ENCODE data around the gene SEC23IP. TPM values are rescaled to one million over a fixed set of nuclear protein-coding genes. Genes with fewer than 3 reads are reported as not detected.
"Not testable (repeated sequence)": the region's sequence is repeated elsewhere in the genome, so short reads cannot be mapped to it uniquely, and the experiment has no call there.

SEC23IP gene
- polyA plus RNA-seq, 1 donor (not counting 4 experiments of a cell fraction or from before 2014, with no cell fraction given) = 36.9 TPM

DNA sequence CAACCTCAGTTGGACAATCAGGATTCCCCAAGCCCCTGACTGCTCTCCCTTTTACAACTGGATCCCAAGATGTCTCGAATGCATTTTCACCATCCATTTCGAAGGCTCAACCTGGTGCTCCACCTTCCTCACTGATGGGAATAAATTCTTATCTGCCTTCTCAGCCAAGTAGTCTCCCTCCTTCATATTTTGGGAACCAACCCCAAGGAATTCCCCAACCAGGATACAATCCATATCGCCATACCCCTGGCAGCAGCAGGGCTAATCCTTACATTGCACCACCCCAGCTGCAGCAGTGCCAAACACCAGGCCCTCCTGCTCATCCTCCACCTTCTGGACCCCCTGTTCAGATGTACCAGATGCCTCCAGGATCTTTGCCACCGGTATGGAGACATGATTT is 6.0 kb downstream of the SEC23IP start:
- peaks cover 81% of the 10 kb centered on the region for H3K79me2 ChIP-seq (ENCODE audit: control insufficient read depth, insufficient read depth, low read length)
- H3K9me1 ChIP-seq (ENCODE audit: control insufficient read depth, extremely low read depth, insufficient read depth, low read length) = peaks cover 3% of the 10 kb centered on the region
- H4K20me1 ChIP-seq (ENCODE audit: control insufficient read depth, extremely low read depth, insufficient read depth, low read length) = peaks cover 3% of the 10 kb centered on the region
- H3K4me2 ChIP-seq (ENCODE audit: control insufficient read depth, extremely low read depth, insufficient read depth, low read depth, low read length) = no peak overlapping the region
- TF ChIP-seq CTCF (optimal IDR thresholded peaks at IDR 0.05 in 1 of 3, IDR thresholded peaks at IDR 0.05 in 1 of 3, conservative IDR thresholded peaks at IDR 0.05 in 1 of 3; ENCODE audit: extremely low read depth in 1 of 3, insufficient read depth in 2 of 3, low read length in 3 of 3) = no peak
- no peak for TF ChIP-seq EZH2 (IDR thresholded peaks at IDR 0.05; ENCODE audit: low read length)
- no peaks in the 10 kb centered on the region for H3K27me3 ChIP-seq (ENCODE audit: control insufficient read depth, extremely low read depth, insufficient read depth, low read length)
- FAIRE-seq (no peak), DNase-seq (ENCODE audit: low read depth, low spot score) (no peak)
- no peaks in the 10 kb centered on the region for H3K9me3 ChIP-seq (ENCODE audit: control insufficient read depth, low read depth, low read length)
- peaks cover 6 to 18% of the 10 kb centered on the region in 2 experiments for H3K36me3 ChIP-seq (ENCODE audit: control insufficient read depth in 2 of 2, extremely low read depth in 1 of 2, insufficient read depth in 2 of 2, low read length in 2 of 2)
- dilution Hi-C loops (cut with MboI; ENCODE audit: extremely low pct_ligation_motif_present, low sequenced_read_pairs) = no loop called here
- H3K9ac ChIP-seq (ENCODE audit: control insufficient read depth, extremely low read depth, insufficient read depth, low read length) = no peak overlapping the region
- no peak overlapping the region for H3K27ac ChIP-seq (ENCODE audit: control insufficient read depth, insufficient read depth, low read length)
- H3K4me1 ChIP-seq (ENCODE audit: control insufficient read depth, extremely low read depth, insufficient read depth, low read length) = peaks cover 28% of the 10 kb centered on the region
- H3K4me3 ChIP-seq (ENCODE audit: control insufficient read depth in 2 of 3, extremely low read depth in 1 of 3, insufficient read depth in 2 of 3, low read depth in 1 of 3, low read length in 3 of 3) = no peak overlapping the region
- H2AFZ ChIP-seq (ENCODE audit: control insufficient read depth, low read length) = no peak overlapping the region

GRCh38 chr10:119903946-119904666 is 11.6 kb downstream of the SEC23IP start:
- DNase-seq (ENCODE audit: low read depth, low spot score) (no peak), FAIRE-seq (no peak)
- Histone ChIP-seq H3K27me3 (ENCODE audit: control insufficient read depth, extremely low read depth, insufficient read depth, low read length) (no peaks in the 10 kb centered on the region), H3K79me2 (ENCODE audit: control insufficient read depth, insufficient read depth, low read length) (peaks cover 37% of the 10 kb centered on the region), H3K36me3 (ENCODE audit: control insufficient read depth in 2 of 2, extremely low read depth in 1 of 2, insufficient read depth in 2 of 2, low read length in 2 of 2) (peaks cover 12 to 14% of the 10 kb centered on the region in 2 experiments), H4K20me1 (ENCODE audit: control insufficient read depth, extremely low read depth, insufficient read depth, low read length) (no peaks in the 10 kb centered on the region), H3K9ac (ENCODE audit: control insufficient read depth, extremely low read depth, insufficient read depth, low read length) (no peak overlapping the region), H3K4me2 (ENCODE audit: control insufficient read depth, extremely low read depth, insufficient read depth, low read depth, low read length) (no peak overlapping the region), H3K9me1 (ENCODE audit: control insufficient read depth, extremely low read depth, insufficient read depth, low read length) (no peaks in the 10 kb centered on the region), H2AFZ (ENCODE audit: control insufficient read depth, low read length) (no peak overlapping the region), H3K27ac (ENCODE audit: control insufficient read depth, insufficient read depth, low read length) (no peak overlapping the region), H3K9me3 (ENCODE audit: control insufficient read depth, low read depth, low read length) (no peaks in the 10 kb centered on the region), H3K4me1 (ENCODE audit: control insufficient read depth, extremely low read depth, insufficient read depth, low read length) (no peaks in the 10 kb centered on the region), H3K4me3 (ENCODE audit: control insufficient read depth in 2 of 3, extremely low read depth in 1 of 3, insufficient read depth in 2 of 3, low read depth in 1 of 3, low read length in 3 of 3) (no peak overlapping the region)
- no peak for TF ChIP-seq CTCF (optimal IDR thresholded peaks at IDR 0.05 in 1 of 3, IDR thresholded peaks at IDR 0.05 in 1 of 3, conservative IDR thresholded peaks at IDR 0.05 in 1 of 3; ENCODE audit: extremely low read depth in 1 of 3, insufficient read depth in 2 of 3, low read length in 3 of 3)
- no peak for TF ChIP-seq EZH2 (IDR thresholded peaks at IDR 0.05; ENCODE audit: low read length)
- dilution Hi-C loops (cut with MboI; ENCODE audit: extremely low pct_ligation_motif_present, low sequenced_read_pairs) = no loop called here

GRCh38 chr10:119907695-119908094 is 15.2 kb downstream of the SEC23IP start:
- H4K20me1 ChIP-seq (ENCODE audit: control insufficient read depth, extremely low read depth, insufficient read depth, low read length); H3K4me2 ChIP-seq (ENCODE audit: control insufficient read depth, extremely low read depth, insufficient read depth, low read depth, low read length); dilution Hi-C loops (cut with MboI; ENCODE audit: extremely low pct_ligation_motif_present, low sequenced_read_pairs); DNase-seq (ENCODE audit: low read depth, low spot score); FAIRE-seq; H3K4me3 ChIP-seq (ENCODE audit: control insufficient read depth in 2 of 3, extremely low read depth in 1 of 3, insufficient read depth in 2 of 3, low read depth in 1 of 3, low read length in 3 of 3); H3K79me2 ChIP-seq (ENCODE audit: control insufficient read depth, insufficient read depth, low read length); H3K4me1 ChIP-seq (ENCODE audit: control insufficient read depth, extremely low read depth, insufficient read depth, low read length); H2AFZ ChIP-seq (ENCODE audit: control insufficient read depth, low read length); H3K27ac ChIP-seq (ENCODE audit: control insufficient read depth, insufficient read depth, low read length); H3K9ac ChIP-seq (ENCODE audit: control insufficient read depth, extremely low read depth, insufficient read depth, low read length); H3K9me3 ChIP-seq (ENCODE audit: control insufficient read depth, low read depth, low read length); H3K9me1 ChIP-seq (ENCODE audit: control insufficient read depth, extremely low read depth, insufficient read depth, low read length); H3K27me3 ChIP-seq (ENCODE audit: control insufficient read depth, extremely low read depth, insufficient read depth, low read length): not testable (repeated sequence)
- peaks cover 7 to 19% of the 10 kb centered on the region in 2 experiments for H3K36me3 ChIP-seq (ENCODE audit: control insufficient read depth in 2 of 2, extremely low read depth in 1 of 2, insufficient read depth in 2 of 2, low read length in 2 of 2)

Data from keratinocyte (primary cell).